DND-41 (cell line): Measurements from ENCODE around the gene MBL2.

Experiments used
- ATAC-seq: fragments of 200-7000 bp; cut with Tn5 transposase; 3 replicates; pipeline ENCODE4 v1.9.1; 2021; ENCODE audit warnings: low read depth; ENCODE audit not compliant: insufficient read depth
- DNase-seq: peaks from one replicate; pipeline ENCODE4 v3.0.0-alpha.2; 2020
- H2AFZ ChIP-seq: 2 replicates; pipeline ENCODE4 v1.6.0; 2012; ENCODE audit warnings: low read depth, low read length
- H3K27ac ChIP-seq: 2 replicates; pipeline ENCODE4 v1.5.1; 2012; ENCODE audit warnings: low read length, inconsistent platforms
- H3K27me3 ChIP-seq: fragments of 200-600 bp; sonication (generic); 2 replicates; pipeline ENCODE4 v1.6.0; 2012; ENCODE audit warnings: low read length, mild to moderate bottlenecking, inconsistent platforms; ENCODE audit not compliant: insufficient read depth, poor library complexity
- H3K36me3 ChIP-seq: 2 replicates; pipeline ENCODE4 v1.5.1; 2012; ENCODE audit warnings: low read length, inconsistent platforms; ENCODE audit not compliant: insufficient read depth
- H3K4me1 ChIP-seq: 2 replicates; pipeline ENCODE4 v1.5.1; 2012; ENCODE audit warnings: mild to moderate bottlenecking, low read length; ENCODE audit not compliant: insufficient read depth
- H3K4me2 ChIP-seq: 2 replicates; pipeline ENCODE4 v1.6.0; 2012; ENCODE audit warnings: mild to moderate bottlenecking, moderate library complexity, low read length, inconsistent platforms; ENCODE audit not compliant: insufficient read depth
- H3K4me3 ChIP-seq, 2 experiments: fragments of 200-600 bp in 1 of 2; shearing (Covaris generic) in 1 of 2; 2 replicates each; pipeline ENCODE4 v1.5.1; 2012 to 2016; ENCODE audit warnings: inconsistent platforms in 2 of 2, low read length in 2 of 2, mild to moderate bottlenecking in 2 of 2, low read depth in 1 of 2, moderate library complexity in 1 of 2
- H3K79me2 ChIP-seq: 2 replicates; pipeline ENCODE4 v1.6.0; 2012; ENCODE audit warnings: low read length, inconsistent platforms; ENCODE audit not compliant: insufficient read depth
- H3K9ac ChIP-seq: 2 replicates; pipeline ENCODE4 v1.6.0; 2012; ENCODE audit warnings: low read depth, mild to moderate bottlenecking, inconsistent platforms, low read length, moderate library complexity
- H3K9me3 ChIP-seq: 2 replicates; pipeline ENCODE4 v1.5.1; 2012; ENCODE audit warnings: low read length, moderate library complexity, mild to moderate bottlenecking, inconsistent platforms; ENCODE audit not compliant: insufficient read depth, severe bottlenecking
- H4K20me1 ChIP-seq: 2 replicates; pipeline ENCODE4 v1.6.0; 2012; ENCODE audit warnings: low read length; ENCODE audit not compliant: insufficient read depth
- CTCF ChIP-seq: IDR thresholded peaks from 2 replicates; pipeline ENCODE4 v1.5.1; 2012; ENCODE audit warnings: borderline replicate concordance, low read length, moderate library complexity, mild to moderate bottlenecking; ENCODE audit not compliant: poor library complexity, severe bottlenecking; ENCODE audit errors: extremely low read depth
- EZH2 ChIP-seq: IDR thresholded peaks from 3 replicates; pipeline ENCODE4 v1.6.1; 2012; ENCODE audit warnings: borderline replicate concordance, low read depth, mild to moderate bottlenecking, moderate library complexity, low read length, inconsistent platforms; ENCODE audit not compliant: severe bottlenecking

Gene MBL2

DNA sequence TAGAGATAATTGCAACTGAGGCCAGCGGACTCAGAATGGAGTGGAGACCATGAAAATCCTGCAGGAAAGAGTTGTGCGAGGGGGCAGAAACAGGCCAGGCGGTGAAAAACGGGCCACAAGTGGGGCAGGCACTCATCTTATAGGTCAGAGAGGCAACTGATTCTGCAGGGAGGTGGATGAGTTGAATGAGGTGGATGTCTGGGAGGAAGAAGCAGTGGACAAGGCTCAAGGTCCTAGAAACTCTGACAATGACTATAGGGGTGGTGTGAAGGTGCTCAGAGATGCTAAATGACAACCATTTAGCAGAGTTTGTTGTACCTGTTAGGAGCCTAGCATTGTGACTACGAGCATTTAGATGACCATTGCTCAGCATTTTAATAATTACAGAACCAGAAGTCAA, 33.6 kb downstream of the MBL2 start:
- TF ChIP-seq EZH2 (no peak), CTCF (no peak)
- ATAC-seq (no peak), DNase-seq (no peak)
- H3K4me3 ChIP-seq = no peak overlapping the region
- H3K36me3 ChIP-seq = no peaks in the 10 kb centered on the region
- H4K20me1 ChIP-seq = no peaks in the 10 kb centered on the region
- no peaks in the 10 kb centered on the region for H3K9me3 ChIP-seq
- no peak overlapping the region for H2AFZ ChIP-seq
- H3K4me2 ChIP-seq = no peak overlapping the region
- no peaks in the 10 kb centered on the region for H3K27me3 ChIP-seq
- no peaks in the 10 kb centered on the region for H3K4me1 ChIP-seq
- no peaks in the 10 kb centered on the region for H3K79me2 ChIP-seq
- no peak overlapping the region for H3K27ac ChIP-seq
- no peak overlapping the region for H3K9ac ChIP-seq

- H3K4me2 ChIP-seq = no peak overlapping the region
- ATAC-seq (no peak), DNase-seq (no peak)
These were observed 43.1 kb downstream of the MBL2 start for GRCh38 chr10:52729271-52730104.

GRCh38 chr10:52720018-52720417, 52.6 kb downstream of the MBL2 start:
- H3K36me3 ChIP-seq = no peaks in the 10 kb centered on the region
- no peak overlapping the region for H2AFZ ChIP-seq
- H3K9ac ChIP-seq = no peak overlapping the region
- no peak for TF ChIP-seq EZH2
- no peak for TF ChIP-seq CTCF
- no peaks in the 10 kb centered on the region for H3K79me2 ChIP-seq
- no peak for ATAC-seq
- no peak overlapping the region for H3K4me3 ChIP-seq
- H3K4me2 ChIP-seq = no peak overlapping the region
- no peaks in the 10 kb centered on the region for H4K20me1 ChIP-seq
- H3K27ac ChIP-seq = no peak overlapping the region
- H3K27me3 ChIP-seq = no peaks in the 10 kb centered on the region
- H3K4me1 ChIP-seq = no peaks in the 10 kb centered on the region
- no peak for DNase-seq
- H3K9me3 ChIP-seq = no peaks in the 10 kb centered on the region

More at GRCh38 chr10:52729271-52730104, 43.1 kb downstream of the MBL2 start:
- Histone ChIP-seq H3K4me3 (no peak overlapping the region), H3K27ac (no peak overlapping the region), H3K36me3 (no peaks in the 10 kb centered on the region), H3K9ac (no peak overlapping the region), H3K9me3 (no peaks in the 10 kb centered on the region), H3K27me3 (no peaks in the 10 kb centered on the region), H3K4me1 (no peaks in the 10 kb centered on the region), H2AFZ (no peak overlapping the region), H3K79me2 (no peaks in the 10 kb centered on the region), H4K20me1 (no peaks in the 10 kb centered on the region)
- peak; percentile 55 for TF ChIP-seq CTCF
- TF ChIP-seq EZH2 = no peak
